Neuronal stem cell (in vitro differentiated cells): Measurements from ENCODE around the gene DTX3L.

ENCODE experiments used
- DNase-seq: peaks from one replicate; pipeline ENCODE4 v3.0.0-alpha.2; 2013; ENCODE audit warnings: low spot score
- H2AFZ ChIP-seq: one replicate; pipeline ENCODE4 v1.6.1; 2013; ENCODE audit warnings: mild to moderate bottlenecking, low read length, inconsistent platforms
- H2AK5ac ChIP-seq: 2 replicates; pipeline ENCODE4 v1.6.1; 2013; ENCODE audit warnings: low read depth, mild to moderate bottlenecking, inconsistent platforms, low read length, moderate library complexity, mixed read lengths
- H2BK120ac ChIP-seq: 2 replicates; pipeline ENCODE4 v1.6.1; 2013; ENCODE audit warnings: low read depth, mild to moderate bottlenecking, inconsistent platforms, low read length, moderate library complexity, mixed read lengths
- H2BK12ac ChIP-seq: one replicate; pipeline ENCODE4 v1.6.1; 2013; ENCODE audit warnings: low read length, inconsistent platforms
- H2BK15ac ChIP-seq: 2 replicates; pipeline ENCODE4 v1.6.1; 2013; ENCODE audit warnings: mild to moderate bottlenecking, low read length, inconsistent platforms, mixed read lengths
- H2BK5ac ChIP-seq: one replicate; pipeline ENCODE4 v1.6.1; 2013; ENCODE audit warnings: inconsistent platforms, mild to moderate bottlenecking, low read length, moderate library complexity
- H3K14ac ChIP-seq: one replicate; pipeline ENCODE4 v1.6.1; 2013; ENCODE audit warnings: low read length, inconsistent platforms
- H3K18ac ChIP-seq: 2 replicates; pipeline ENCODE4 v1.6.1; 2013; ENCODE audit warnings: low read length, inconsistent platforms
- H3K23ac ChIP-seq: 2 replicates; pipeline ENCODE4 v1.6.1; 2013; ENCODE audit warnings: low read depth, mild to moderate bottlenecking, mixed read lengths, low read length, inconsistent platforms; ENCODE audit not compliant: poor library complexity
- H3K27ac ChIP-seq: replicated peaks from 3 replicates; pipeline ENCODE4 v1.5.1; 2013; ENCODE audit warnings: low read length, inconsistent platforms
- H3K27me3 ChIP-seq, 3 experiments: 2 replicates each; pipeline ENCODE4 v1.6.1; 2013; ENCODE audit warnings: low read length in 3 of 3, mild to moderate bottlenecking in 2 of 3, inconsistent platforms in 1 of 3, low read depth in 1 of 3, mixed read lengths in 1 of 3, moderate library complexity in 1 of 3; ENCODE audit not compliant: control insufficient read depth in 3 of 3, insufficient read depth in 3 of 3
- H3K36me3 ChIP-seq, 2 donors: replicated peaks in 1 of 2; 2 replicates each; pipeline ENCODE4 v1.6.1; 2013; ENCODE audit warnings: low read length in 2 of 2; ENCODE audit not compliant: control insufficient read depth in 2 of 2, insufficient read depth in 2 of 2
- H3K4ac ChIP-seq: 2 replicates; pipeline ENCODE4 v1.6.1; 2013; ENCODE audit warnings: inconsistent platforms, mild to moderate bottlenecking, low read length, moderate library complexity
- H3K4me1 ChIP-seq, 2 donors: 1 replicate in 1 of 2; 2 replicates in 1 of 2; pipeline ENCODE4 v1.6.1; 2013; ENCODE audit warnings: low read length in 2 of 2, low read depth in 1 of 2; ENCODE audit not compliant: control insufficient read depth in 2 of 2, insufficient read depth in 1 of 2
- H3K4me2 ChIP-seq: one replicate; pipeline ENCODE4 v1.6.1; 2013; ENCODE audit warnings: mild to moderate bottlenecking, low read length, inconsistent platforms; ENCODE audit not compliant: insufficient read depth, poor library complexity, severe bottlenecking
- H3K4me3 ChIP-seq, 2 donors: 2 replicates each; pipeline ENCODE4 v1.5.1; 2013; ENCODE audit warnings: low read length in 2 of 2, mild to moderate bottlenecking in 2 of 2, inconsistent platforms in 1 of 2, moderate library complexity in 1 of 2
- H3K79me1 ChIP-seq: one replicate; pipeline ENCODE4 v1.6.1; 2013; ENCODE audit warnings: low read depth, mild to moderate bottlenecking, inconsistent platforms, low read length, moderate library complexity
- H3K9ac ChIP-seq: one replicate; pipeline ENCODE4 v1.6.1; 2013; ENCODE audit warnings: mild to moderate bottlenecking, low read depth, low read length, inconsistent platforms; ENCODE audit not compliant: poor library complexity
- H3K9me3 ChIP-seq, 2 donors: replicated peaks in 1 of 2; 2 replicates each; pipeline versions ENCODE3 to v1.6.1; 2013; ENCODE audit warnings: low read length in 2 of 2, mild to moderate bottlenecking in 2 of 2, inconsistent platforms in 1 of 2, low read depth in 1 of 2, mixed read lengths in 1 of 2, moderate library complexity in 1 of 2; ENCODE audit not compliant: control insufficient read depth in 2 of 2, insufficient read depth in 1 of 2
- H4K8ac ChIP-seq: one replicate; pipeline ENCODE4 v1.6.1; 2013; ENCODE audit warnings: low read depth, mild to moderate bottlenecking, inconsistent platforms, low read length, moderate library complexity
- H4K91ac ChIP-seq: one replicate; pipeline ENCODE4 v1.6.1; 2013; ENCODE audit warnings: low read length, low read depth, mild to moderate bottlenecking, inconsistent platforms; ENCODE audit not compliant: poor library complexity
- WGBS, 2 donors: extraction: QIAGEN DNeasy Blood & Tissue Kit; methylation state at CpG; one replicate each; pipeline ENCODE4 v1.1.7; 2013; ENCODE audit warnings: missing lambda C conversion rate in 2 of 2, mixed read lengths in 1 of 2; ENCODE audit not compliant: insufficient read length in 2 of 2, insufficient replicate concordance in 1 of 2; ENCODE audit errors: extremely low coverage in 2 of 2; 5-methylcytosine and 5-hydroxymethylcytosine counted together

Gene DTX3L

GRCh38 chr3:122618614-122619013 is 54.5 kb downstream of the DTX3L start:
- Histone ChIP-seq H3K4ac (no peak overlapping the region), H3K9ac (no peak overlapping the region)

GRCh38 chr3:122619040-122619439 is 54.9 kb downstream of the DTX3L start:
- H3K4ac ChIP-seq, result no peak overlapping the region
- no peak overlapping the region for H4K91ac ChIP-seq
- H3K9me3 ChIP-seq, result no peaks in the 10 kb centered on the region
- DNase-seq, result no peak
- no peak overlapping the region for H3K4me3 ChIP-seq
- H4K8ac ChIP-seq, result no peak overlapping the region
- no peak overlapping the region for H3K4me2 ChIP-seq
- H3K14ac ChIP-seq, result no peak overlapping the region
- H3K18ac ChIP-seq, result no peak overlapping the region
- no peak overlapping the region for H3K9ac ChIP-seq
- H3K4me1 ChIP-seq, result peaks cover 0 to 5% of the 10 kb centered on the region in 2 donors
- H2BK120ac ChIP-seq, result no peak overlapping the region
- no peak overlapping the region for H3K23ac ChIP-seq
- no peak overlapping the region for H2BK5ac ChIP-seq
- no peak overlapping the region for H2AFZ ChIP-seq
- no peak overlapping the region for H2BK15ac ChIP-seq
- H3K27me3 ChIP-seq, result peaks cover 0 to 37% (median 0%) of the 10 kb centered on the region in 3 experiments
- no peak overlapping the region for H2AK5ac ChIP-seq
- H3K36me3 ChIP-seq, result no peaks in the 10 kb centered on the region
- H3K79me1 ChIP-seq, result no peaks in the 10 kb centered on the region
- WGBS, 2 donors, result no CpG with 5 or more reads among the region's 4 CpGs
- no peak overlapping the region for H2BK12ac ChIP-seq
- no peak overlapping the region for H3K27ac ChIP-seq

More at GRCh38 chr3:122618614-122619013, 54.5 kb downstream of the DTX3L start:
- Histone ChIP-seq H3K14ac (no peak overlapping the region), H2AK5ac (no peak overlapping the region), H3K9me3 (no peaks in the 10 kb centered on the region), H3K27me3 (peaks cover 0 to 36% (median 0%) of the 10 kb centered on the region in 3 experiments), H2BK15ac (no peak overlapping the region), H3K79me1 (no peaks in the 10 kb centered on the region), H3K27ac (no peak overlapping the region), H3K4me1 (peaks cover 0 to 5% of the 10 kb centered on the region in 2 donors), H3K18ac (no peak overlapping the region), H2BK120ac (no peak overlapping the region), H4K91ac (no peak overlapping the region), H4K8ac (no peak overlapping the region), H2BK12ac (no peak overlapping the region), H3K4me2 (no peak overlapping the region), H3K4me3 (no peak overlapping the region), H3K23ac (no peak overlapping the region), H2BK5ac (no peak overlapping the region), H3K36me3 (no peaks in the 10 kb centered on the region), H2AFZ (no peak overlapping the region)
- WGBS, 2 donors, result no CpG with 5 or more reads among the region's 3 CpGs
- no peak for DNase-seq

GRCh38 chr3:122620399-122620798 is 56.3 kb downstream of the DTX3L start:
- Histone ChIP-seq H2AFZ (no peak overlapping the region), H3K36me3 (no peaks in the 10 kb centered on the region), H3K4ac (no peak overlapping the region), H2BK12ac (no peak overlapping the region), H3K27ac (no peak overlapping the region), H3K18ac (no peak overlapping the region), H3K4me1 (peaks cover 0 to 2% of the 10 kb centered on the region in 2 donors), H3K23ac (no peak overlapping the region), H2BK5ac (no peak overlapping the region), H3K27me3 (peaks cover 0 to 37% (median 0%) of the 10 kb centered on the region in 3 experiments), H3K9me3 (no peaks in the 10 kb centered on the region), H2AK5ac (no peak overlapping the region), H3K4me2 (no peak overlapping the region), H4K8ac (no peak overlapping the region), H2BK15ac (no peak overlapping the region), H4K91ac (no peak overlapping the region), H3K4me3 (no peak overlapping the region), H3K9ac (no peak overlapping the region), H2BK120ac (no peak overlapping the region), H3K79me1 (no peaks in the 10 kb centered on the region), H3K14ac (no peak overlapping the region)
- DNase-seq, result no peak
- WGBS, 2 donors, result no CpG with 5 or more reads among the region's 4 CpGs

GRCh38 chr3:122621112-122621511 is 57.0 kb downstream of the DTX3L start:
- Histone ChIP-seq H3K27me3 (peaks cover 0 to 40% (median 0%) of the 10 kb centered on the region in 3 experiments), H2AK5ac (no peak overlapping the region), H4K91ac (no peak overlapping the region), H3K23ac (no peak overlapping the region), H3K18ac (no peak overlapping the region), H2AFZ (no peak overlapping the region), H2BK5ac (no peak overlapping the region), H4K8ac (no peak overlapping the region), H3K36me3 (no peaks in the 10 kb centered on the region), H3K79me1 (no peaks in the 10 kb centered on the region), H3K27ac (no peak overlapping the region), H3K9ac (no peak overlapping the region), H3K14ac (no peak overlapping the region), H2BK12ac (no peak overlapping the region), H3K4me3 (no peak overlapping the region), H2BK15ac (no peak overlapping the region), H2BK120ac (no peak overlapping the region), H3K9me3 (no peaks in the 10 kb centered on the region), H3K4me2 (no peak overlapping the region), H3K4ac (no peak overlapping the region), H3K4me1 (peaks cover 0 to 2% of the 10 kb centered on the region in 2 donors)
- DNase-seq, result no peak
- WGBS, 2 donors, result no CpG with 5 or more reads among the region's 3 CpGs
